GM12864 (cell line): ENCODE data around the gene HOTAIR.

Experiments
- DNase-seq: peaks from one replicate; pipeline ENCODE4 v3.0.0-alpha.2; 2011; ENCODE audit warnings: low read depth
- H3K4me3 ChIP-seq: 2 replicates; pipeline ENCODE4 v1.5.1; 2011; ENCODE audit warnings: mild to moderate bottlenecking, low read depth, low read length, control low read depth
- CTCF ChIP-seq: IDR thresholded peaks from 2 replicates; pipeline ENCODE4 v1.5.1; 2011; ENCODE audit warnings: low read depth, mild to moderate bottlenecking, moderate library complexity, low read length, control low read depth, inconsistent platforms; ENCODE audit errors: missing control alignments

HOTAIR gene

GRCh38 chr12:54010053-54010971 is 35.6 kb upstream of the HOTAIR start:
- H3K4me3 ChIP-seq: no peak overlapping the region
- DNase-seq: no peak
- no peak for TF ChIP-seq CTCF

- no peak overlapping the region for H3K4me3 ChIP-seq
- DNase-seq: no peak
These were observed 34.7 kb upstream of the HOTAIR start for GRCh38 chr12:54009171-54010052.

GRCh38 chr12:54008260-54008552 is 33.5 kb upstream of the HOTAIR start:
- H3K4me3 ChIP-seq: no peak overlapping the region
- TF ChIP-seq CTCF: no peak

More at GRCh38 chr12:54009171-54010052, 34.7 kb upstream of the HOTAIR start:
- TF ChIP-seq CTCF: no peak

GRCh38 chr12:54007538-54008259 is 32.9 kb upstream of the HOTAIR start:
- TF ChIP-seq CTCF: no peak
- no peak for DNase-seq
- no peak overlapping the region for H3K4me3 ChIP-seq

More at GRCh38 chr12:54008260-54008552, 33.5 kb upstream of the HOTAIR start:
- DNase-seq: no peak

- TF ChIP-seq CTCF: no peak
- DNase-seq: no peak
- no peak overlapping the region for H3K4me3 ChIP-seq
These were observed 31.9 kb upstream of the HOTAIR start for GRCh38 chr12:54006559-54007220.

- TF ChIP-seq CTCF: peak; percentile 82
- DNase-seq: no peak
- no peak overlapping the region for H3K4me3 ChIP-seq
These were observed 31.3 kb upstream of the HOTAIR start for GRCh38 chr12:54005853-54006558.
